SU-DHL-6 (cell line): ENCODE measurements around the gene SLC16A11.

ENCODE experiments used
- H2AFZ ChIP-seq: fragments of 200-600 bp; sonication (generic); 2 replicates; pipeline ENCODE4 v1.6.1; 2014; ENCODE audit warnings: low read depth, mild to moderate bottlenecking, moderate library complexity, mixed read lengths, antibody characterized with exemption, low read length; ENCODE audit not compliant: severe bottlenecking
- H3F3A ChIP-seq: fragments of 200-600 bp; shearing (Covaris generic); 2 replicates; pipeline ENCODE4 v1.6.0; 2016; ENCODE audit warnings: antibody characterized with exemption, mild to moderate bottlenecking; ENCODE audit not compliant: insufficient read depth
- H3K27ac ChIP-seq: fragments of 200-600 bp; sonication (generic); 2 replicates; pipeline ENCODE4 v1.5.1; 2016; ENCODE audit warnings: low read depth, mild to moderate bottlenecking, low read length, moderate library complexity, mixed read lengths
- H3K27me3 ChIP-seq: fragments of 200-600 bp; sonication (generic), shearing (Covaris generic); 2 replicates; pipeline ENCODE4 v1.6.0; 2014; ENCODE audit warnings: mild to moderate bottlenecking, low read length
- H3K36me3 ChIP-seq: fragments of 200-600 bp; sonication (generic); 2 replicates; pipeline ENCODE4 v1.6.1; 2014; ENCODE audit warnings: mild to moderate bottlenecking, low read length, mixed read lengths
- H3K4me2 ChIP-seq: fragments of 300-600, 200-600 bp; shearing (Covaris generic), sonication (generic); 2 replicates; pipeline ENCODE4 v1.6.0; 2014; ENCODE audit warnings: low read length, low read depth, mild to moderate bottlenecking; ENCODE audit not compliant: poor library complexity, severe bottlenecking
- H3K4me3 ChIP-seq: fragments of 200-600 bp; sonication (generic); 2 replicates; pipeline ENCODE4 v1.5.1; 2014; ENCODE audit warnings: antibody characterized with exemption, low read length, mild to moderate bottlenecking, mixed read lengths; ENCODE audit not compliant: insufficient read depth, poor library complexity, severe bottlenecking
- H3K79me2 ChIP-seq: fragments of 200-600 bp; sonication (generic); 2 replicates; pipeline ENCODE4 v1.6.1; 2014; ENCODE audit warnings: mild to moderate bottlenecking, low read length, moderate library complexity; ENCODE audit not compliant: insufficient read depth
- H3K9ac ChIP-seq: fragments of 200-600 bp; sonication (generic); 2 replicates; pipeline ENCODE4 v1.7.0; 2014; ENCODE audit warnings: mild to moderate bottlenecking, low read length
- H3K9me2 ChIP-seq: fragments of 200-600 bp; sonication (generic); replicated peaks from 2 replicates; pipeline ENCODE4 v1.6.1; 2014; ENCODE audit warnings: low read length; ENCODE audit not compliant: insufficient read depth
- H3K9me3 ChIP-seq: fragments of 200-600 bp; sonication (generic); 2 replicates; pipeline ENCODE4 v1.6.1; 2014; ENCODE audit warnings: low read length, mixed read lengths; ENCODE audit not compliant: insufficient read depth
- H4K20me1 ChIP-seq: fragments of 200-600 bp; sonication (generic); 2 replicates; pipeline ENCODE4 v1.6.1; 2014; ENCODE audit warnings: low read depth, mild to moderate bottlenecking, antibody characterized with exemption, low read length, moderate library complexity, mixed read lengths
- EZH2phosphoT487 ChIP-seq: fragments of 200-600 bp; sonication (generic), shearing (Covaris generic); conservative IDR thresholded peaks from 2 replicates; pipeline ENCODE4 v1.6.1; 2018; ENCODE audit warnings: mild to moderate bottlenecking, antibody characterized with exemption, low read length, moderate library complexity, mixed read lengths
- TF ChIP-seq, protein P1 (sequence below): fragments of 200-600 bp; sonication (generic); IDR thresholded peaks from one replicate; pipeline ENCODE4 v1.5.1; 2017; ENCODE audit warnings: antibody characterized with exemption, mild to moderate bottlenecking, low read length, moderate library complexity; ENCODE audit not compliant: insufficient read depth, poor library complexity, severe bottlenecking

The SLC16A11 gene

GRCh38 chr17:7017827-7018200, 26.1 kb downstream of the SLC16A11 start:
- Histone ChIP-seq H3K9ac (no peak overlapping the region), H2AFZ (no peak overlapping the region)

GRCh38 chr17:7016886-7017826, 26.7 kb downstream of the SLC16A11 start:
- Histone ChIP-seq H3K9me2 (no peaks in the 10 kb centered on the region), H3K4me3 (no peak overlapping the region), H3K9ac (no peak overlapping the region), H3K4me2 (no peak overlapping the region), H3F3A (peaks cover 21% of the 10 kb centered on the region), H2AFZ (no peak overlapping the region), H4K20me1 (no peaks in the 10 kb centered on the region), H3K27me3 (no peaks in the 10 kb centered on the region), H3K27ac (no peak overlapping the region), H3K9me3 (no peaks in the 10 kb centered on the region), H3K36me3 (no peaks in the 10 kb centered on the region), H3K79me2 (peaks cover 14% of the 10 kb centered on the region)
- TF ChIP-seq, protein P1, sequence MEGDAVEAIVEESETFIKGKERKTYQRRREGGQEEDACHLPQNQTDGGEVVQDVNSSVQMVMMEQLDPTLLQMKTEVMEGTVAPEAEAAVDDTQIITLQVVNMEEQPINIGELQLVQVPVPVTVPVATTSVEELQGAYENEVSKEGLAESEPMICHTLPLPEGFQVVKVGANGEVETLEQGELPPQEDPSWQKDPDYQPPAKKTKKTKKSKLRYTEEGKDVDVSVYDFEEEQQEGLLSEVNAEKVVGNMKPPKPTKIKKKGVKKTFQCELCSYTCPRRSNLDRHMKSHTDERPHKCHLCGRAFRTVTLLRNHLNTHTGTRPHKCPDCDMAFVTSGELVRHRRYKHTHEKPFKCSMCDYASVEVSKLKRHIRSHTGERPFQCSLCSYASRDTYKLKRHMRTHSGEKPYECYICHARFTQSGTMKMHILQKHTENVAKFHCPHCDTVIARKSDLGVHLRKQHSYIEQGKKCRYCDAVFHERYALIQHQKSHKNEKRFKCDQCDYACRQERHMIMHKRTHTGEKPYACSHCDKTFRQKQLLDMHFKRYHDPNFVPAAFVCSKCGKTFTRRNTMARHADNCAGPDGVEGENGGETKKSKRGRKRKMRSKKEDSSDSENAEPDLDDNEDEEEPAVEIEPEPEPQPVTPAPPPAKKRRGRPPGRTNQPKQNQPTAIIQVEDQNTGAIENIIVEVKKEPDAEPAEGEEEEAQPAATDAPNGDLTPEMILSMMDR = no peak
- no peak for TF ChIP-seq EZH2phosphoT487

More at GRCh38 chr17:7017827-7018200, 26.1 kb downstream of the SLC16A11 start:
- no peaks in the 10 kb centered on the region for H3K27me3 ChIP-seq
- H3K9me3 ChIP-seq = no peaks in the 10 kb centered on the region
- no peaks in the 10 kb centered on the region for H3K9me2 ChIP-seq
- no peak overlapping the region for H3K4me3 ChIP-seq
- TF ChIP-seq, protein P1 = no peak
- TF ChIP-seq EZH2phosphoT487 = no peak
- H3K27ac ChIP-seq = no peak overlapping the region
- H4K20me1 ChIP-seq = no peaks in the 10 kb centered on the region
- peaks cover 21% of the 10 kb centered on the region for H3F3A ChIP-seq
- H3K36me3 ChIP-seq = no peaks in the 10 kb centered on the region
- peaks cover 8% of the 10 kb centered on the region for H3K79me2 ChIP-seq
- no peak overlapping the region for H3K4me2 ChIP-seq

DNA sequence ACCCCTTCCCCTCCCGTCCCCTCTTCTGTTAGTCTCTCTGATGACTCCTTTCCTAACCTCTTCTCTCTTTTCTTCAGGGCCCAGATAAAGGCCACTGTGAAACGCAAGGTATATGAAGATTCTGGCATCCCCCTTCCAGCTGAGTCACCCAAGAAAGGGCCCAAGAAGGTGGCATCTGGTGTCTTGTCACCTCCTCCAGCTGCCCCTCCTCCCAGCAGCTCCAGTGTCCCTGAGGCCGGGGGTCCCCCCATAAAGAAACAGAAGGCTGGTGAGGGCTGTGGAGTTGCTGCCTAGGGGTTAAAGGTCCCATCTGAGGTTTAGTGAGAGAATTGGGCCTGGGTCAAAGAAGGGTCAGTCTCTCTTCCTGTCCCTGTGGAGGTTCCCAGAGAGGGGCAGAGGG, 27.5 kb downstream of the SLC16A11 start:
- H3F3A ChIP-seq = peaks cover 21% of the 10 kb centered on the region
- no peak overlapping the region for H3K9ac ChIP-seq
- no peak overlapping the region for H3K27ac ChIP-seq
- H3K36me3 ChIP-seq = no peaks in the 10 kb centered on the region
- TF ChIP-seq, protein P1 = no peak
- TF ChIP-seq EZH2phosphoT487 = no peak
- no peaks in the 10 kb centered on the region for H3K27me3 ChIP-seq
- H3K79me2 ChIP-seq = peaks cover 21% of the 10 kb centered on the region
- H3K4me3 ChIP-seq = no peak overlapping the region
- no peaks in the 10 kb centered on the region for H3K9me3 ChIP-seq
- H4K20me1 ChIP-seq = no peaks in the 10 kb centered on the region
- H3K9me2 ChIP-seq = no peaks in the 10 kb centered on the region
- H2AFZ ChIP-seq = no peak overlapping the region
- no peak overlapping the region for H3K4me2 ChIP-seq
